ENCODE results near the gene CYP11A1.

CYP11A1 gene

DNA sequence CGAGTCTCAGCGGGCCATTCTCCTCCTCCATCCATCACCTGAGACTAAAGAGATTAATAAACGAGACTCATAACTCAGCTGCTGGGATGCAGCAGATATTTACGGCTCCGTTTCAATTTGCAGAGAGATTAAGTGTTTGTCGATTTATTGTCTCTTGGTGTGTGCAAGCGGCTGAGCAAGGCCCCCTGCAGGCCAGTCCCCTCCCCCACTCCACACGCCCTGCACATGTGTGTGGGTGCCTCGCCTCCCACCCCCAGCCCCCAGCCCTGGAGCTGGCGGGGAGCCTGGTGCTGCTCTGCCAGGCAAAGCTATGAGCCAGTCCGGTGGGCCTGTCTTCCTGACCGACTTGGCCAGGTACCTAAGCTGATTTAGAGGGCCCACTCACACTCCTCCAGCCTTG, 63.0 kb downstream of the CYP11A1 start:
- no peak for DNase-seq

DNA sequence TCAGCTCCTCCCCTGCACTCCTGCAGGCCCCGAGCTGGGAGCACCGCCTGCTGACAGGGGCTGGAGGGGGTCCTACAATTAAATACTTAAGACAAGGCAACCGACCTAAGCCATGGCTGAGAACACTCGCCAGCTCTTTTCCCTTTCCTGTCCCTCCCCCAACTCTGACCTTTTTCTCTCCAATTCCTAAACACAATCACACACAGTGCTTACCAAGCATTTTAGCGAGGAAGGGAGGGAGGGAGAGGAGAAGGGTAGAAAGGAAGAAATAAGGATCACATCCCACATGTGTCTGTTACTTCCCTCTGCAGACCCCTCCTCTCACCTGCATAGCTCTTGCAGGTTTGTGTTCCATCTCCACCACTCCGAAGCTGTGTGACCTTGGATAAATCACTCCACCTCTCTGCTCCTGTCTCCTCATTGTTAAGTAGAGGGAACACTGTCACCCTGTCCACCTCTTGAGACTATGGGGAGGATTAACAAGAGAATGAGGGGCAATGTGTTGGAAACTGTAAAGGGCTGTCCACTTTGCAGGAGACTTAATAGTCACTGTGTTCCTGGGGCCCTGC, 63.6 kb downstream of the CYP11A1 start:
- DNase-seq: no peak

DNA sequence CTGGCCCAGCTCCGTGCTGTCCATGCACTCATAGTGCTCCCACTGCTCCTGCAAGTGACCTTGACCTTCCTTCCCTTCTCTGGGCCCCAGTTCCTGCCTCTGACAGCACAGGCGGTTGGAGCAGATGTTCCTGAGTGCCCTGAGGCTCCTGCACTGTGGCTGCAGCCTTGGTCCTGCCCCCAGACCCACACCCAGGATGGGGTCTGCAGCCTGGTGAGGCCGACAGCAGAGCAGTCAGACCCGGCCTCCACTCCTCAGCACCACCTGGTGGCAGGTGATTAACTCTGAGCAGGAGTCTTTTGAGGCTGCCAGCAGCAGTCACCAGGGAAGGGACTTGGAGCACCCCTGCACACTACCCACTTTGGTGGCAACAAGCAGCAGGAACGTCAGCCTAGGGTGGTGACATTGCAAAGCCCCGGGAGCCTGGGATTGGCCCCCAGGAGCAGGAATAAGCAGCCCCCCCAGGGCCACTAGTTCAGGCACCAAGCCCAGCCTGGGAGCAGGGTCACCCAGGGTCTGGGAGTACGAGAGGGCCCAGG, 64.6 kb downstream of the CYP11A1 start:
- peak in 23 of 56 donors; percentile 2 to 63 (median 22) for DNase-seq

DNA sequence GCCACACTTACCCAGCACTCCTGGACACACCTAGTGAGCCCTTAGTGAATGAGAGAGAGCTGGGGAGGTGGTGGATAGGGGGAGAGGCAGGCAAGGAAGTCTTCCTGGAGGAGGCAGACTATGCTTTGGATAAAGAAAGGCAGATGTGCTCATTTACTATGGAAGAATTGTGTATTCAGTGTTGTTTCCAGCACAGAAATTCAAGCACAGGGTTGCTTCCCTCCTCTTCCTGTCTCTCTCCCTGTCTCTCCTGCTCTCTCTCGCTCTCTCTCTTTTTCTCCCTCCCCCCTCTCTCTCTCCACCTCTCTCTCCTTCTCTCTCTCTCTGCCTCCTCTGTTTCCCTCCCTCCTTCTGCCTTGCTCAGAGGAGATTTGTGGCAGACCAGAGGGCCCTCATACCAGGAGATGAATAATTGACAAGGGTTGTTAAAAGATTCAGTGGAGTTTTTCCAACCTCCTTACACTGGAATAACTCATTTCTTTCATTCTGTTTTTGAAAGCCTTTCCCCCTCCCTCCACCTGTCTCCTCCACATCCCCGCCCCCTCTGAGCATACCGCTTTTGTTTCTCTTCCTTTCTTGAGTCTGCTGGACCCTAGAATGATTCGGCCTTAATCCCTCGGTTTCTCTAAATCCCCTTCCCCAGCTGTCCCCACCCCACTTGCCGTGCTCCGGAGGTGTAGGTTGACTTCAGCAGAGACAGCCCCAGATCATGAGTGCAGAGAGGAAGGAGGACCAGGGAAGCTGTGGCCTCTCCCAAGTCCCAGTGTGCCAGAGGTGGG, 65.7 kb downstream of the CYP11A1 start:
- no peak for DNase-seq

DNA sequence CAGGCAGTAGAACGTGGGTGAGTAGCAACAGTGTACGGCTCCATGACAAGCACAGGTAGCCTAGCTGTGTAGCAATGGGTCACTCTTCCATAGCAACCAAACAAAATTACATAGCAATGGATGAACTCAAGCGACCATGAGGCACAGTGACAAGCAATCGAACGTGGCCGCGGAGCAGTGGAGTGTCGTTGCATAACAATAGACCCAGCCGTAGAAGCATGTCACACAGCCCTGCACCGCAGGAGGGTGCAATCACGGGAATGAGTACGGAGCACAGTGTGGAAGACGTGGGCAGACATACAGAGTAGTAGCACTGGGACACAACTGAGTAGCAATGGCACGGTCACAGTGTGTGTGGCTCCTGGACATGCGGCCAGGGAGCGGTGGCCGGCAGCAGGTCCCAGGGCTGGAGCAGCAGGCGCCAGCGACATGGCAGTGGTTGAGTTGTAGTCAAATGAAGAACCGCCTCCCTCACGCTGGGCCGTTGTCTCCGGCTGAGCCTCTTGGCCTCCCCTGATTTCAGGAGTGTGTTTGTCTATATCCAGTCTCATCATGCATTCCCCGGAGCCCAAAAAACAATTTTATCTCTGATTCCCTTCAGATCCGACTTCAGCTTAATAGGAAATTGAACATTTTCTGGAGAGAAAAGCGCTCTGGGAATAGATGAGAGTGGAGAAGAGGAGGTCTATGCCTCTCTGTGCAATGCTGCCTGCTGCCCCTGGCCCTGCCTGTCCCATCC, 67.2 kb downstream of the CYP11A1 start:
- peak in 2 of 56 donors; percentile 3 to 7 for DNase-seq

DNA sequence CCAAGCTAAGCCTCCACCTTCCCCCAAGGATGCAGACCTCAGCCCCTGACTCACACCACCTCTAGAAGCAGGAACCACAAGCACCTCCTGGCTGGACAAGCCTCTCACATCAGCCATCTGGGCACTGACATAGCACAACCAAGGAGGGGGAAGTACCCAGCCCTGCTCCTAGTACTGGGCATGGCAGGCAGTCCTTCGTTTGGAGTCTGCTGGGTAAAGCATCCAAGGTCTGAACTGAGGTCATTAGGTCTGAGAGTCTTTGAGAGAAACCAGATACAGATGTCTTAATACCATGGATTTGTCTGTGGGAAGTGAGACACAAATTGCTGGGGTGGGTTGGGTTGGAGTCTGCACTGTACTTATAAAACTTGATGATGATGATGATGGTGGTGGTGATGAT, 69.6 kb downstream of the CYP11A1 start:
- DNase-seq: no peak

DNA sequence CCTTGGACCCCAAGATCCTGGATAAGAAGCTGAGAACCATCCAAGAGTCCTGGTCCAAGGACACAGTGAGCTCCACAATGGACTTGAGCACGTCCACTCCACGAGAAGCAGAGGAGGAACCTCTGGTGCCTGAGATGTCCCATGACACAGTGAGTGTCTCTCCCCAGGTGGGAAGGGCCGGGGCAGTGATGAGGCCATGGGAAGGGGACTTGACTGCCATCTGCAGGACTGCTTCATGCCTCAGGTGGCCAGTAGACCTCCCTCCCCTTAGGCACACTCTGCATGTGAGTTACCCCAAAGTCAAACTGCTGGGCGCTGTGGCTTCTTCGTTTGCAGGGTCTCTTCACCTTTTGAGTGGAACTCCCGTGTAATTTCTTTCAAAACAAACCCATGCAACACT, 71.6 kb downstream of the CYP11A1 start:
- DNase-seq: no peak

DNA sequence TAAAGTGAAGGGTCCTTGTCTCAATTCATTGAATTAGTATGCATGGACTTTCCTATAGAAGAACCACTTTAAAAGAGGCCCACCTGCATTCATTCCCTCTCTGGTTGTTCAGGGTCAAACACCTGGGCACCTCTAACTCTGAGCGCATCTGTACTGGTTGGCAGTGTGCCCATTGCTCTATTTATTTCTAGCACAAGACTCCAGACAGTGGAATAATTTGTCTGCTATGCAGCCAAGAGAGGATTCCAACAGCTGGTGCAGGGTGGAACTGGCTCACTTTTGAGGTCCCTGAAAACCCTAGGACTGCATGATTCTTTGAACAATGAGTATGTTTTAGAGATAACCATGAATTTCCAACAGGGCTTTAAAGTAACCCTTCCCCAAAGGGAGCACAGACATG, 73.4 kb downstream of the CYP11A1 start:
- no peak for DNase-seq

DNA sequence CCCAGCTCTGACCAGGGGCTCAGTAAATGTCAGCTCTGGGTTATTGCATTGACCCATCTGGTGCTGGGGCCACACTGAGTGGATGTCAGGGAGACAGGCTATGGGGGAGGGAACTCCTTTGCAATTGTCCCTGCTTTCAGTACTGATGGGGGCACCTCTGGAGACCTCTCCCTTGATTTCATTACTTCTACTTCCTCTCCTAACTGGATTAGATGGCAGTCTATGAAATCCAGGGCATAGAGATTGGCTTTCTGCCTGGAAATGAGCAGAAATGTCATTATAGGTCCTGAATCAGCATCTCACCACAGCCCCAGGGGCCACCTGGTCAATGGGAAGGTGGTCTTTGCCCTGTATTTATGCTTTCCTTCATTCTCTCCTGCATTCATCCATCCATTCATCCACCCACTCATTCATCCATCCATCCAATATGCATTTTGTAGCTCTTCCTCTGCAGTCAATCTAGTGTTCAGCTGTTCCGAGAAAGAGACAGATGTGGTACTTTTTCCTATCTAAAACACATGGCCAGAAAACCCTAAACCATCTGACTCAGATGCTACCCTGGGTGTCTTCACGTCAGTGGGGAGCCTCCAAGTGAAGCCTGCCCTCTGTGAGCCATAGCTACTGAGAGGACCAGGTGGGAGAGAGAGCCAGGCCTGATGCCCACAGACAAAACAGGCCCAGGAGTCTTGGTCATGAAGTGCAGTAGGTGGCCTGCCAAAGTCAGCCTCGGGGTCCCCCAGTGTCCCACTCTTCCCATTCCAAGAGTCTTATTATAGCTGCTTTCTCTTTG, 74.2 kb downstream of the CYP11A1 start:
- no peak for DNase-seq

DNA sequence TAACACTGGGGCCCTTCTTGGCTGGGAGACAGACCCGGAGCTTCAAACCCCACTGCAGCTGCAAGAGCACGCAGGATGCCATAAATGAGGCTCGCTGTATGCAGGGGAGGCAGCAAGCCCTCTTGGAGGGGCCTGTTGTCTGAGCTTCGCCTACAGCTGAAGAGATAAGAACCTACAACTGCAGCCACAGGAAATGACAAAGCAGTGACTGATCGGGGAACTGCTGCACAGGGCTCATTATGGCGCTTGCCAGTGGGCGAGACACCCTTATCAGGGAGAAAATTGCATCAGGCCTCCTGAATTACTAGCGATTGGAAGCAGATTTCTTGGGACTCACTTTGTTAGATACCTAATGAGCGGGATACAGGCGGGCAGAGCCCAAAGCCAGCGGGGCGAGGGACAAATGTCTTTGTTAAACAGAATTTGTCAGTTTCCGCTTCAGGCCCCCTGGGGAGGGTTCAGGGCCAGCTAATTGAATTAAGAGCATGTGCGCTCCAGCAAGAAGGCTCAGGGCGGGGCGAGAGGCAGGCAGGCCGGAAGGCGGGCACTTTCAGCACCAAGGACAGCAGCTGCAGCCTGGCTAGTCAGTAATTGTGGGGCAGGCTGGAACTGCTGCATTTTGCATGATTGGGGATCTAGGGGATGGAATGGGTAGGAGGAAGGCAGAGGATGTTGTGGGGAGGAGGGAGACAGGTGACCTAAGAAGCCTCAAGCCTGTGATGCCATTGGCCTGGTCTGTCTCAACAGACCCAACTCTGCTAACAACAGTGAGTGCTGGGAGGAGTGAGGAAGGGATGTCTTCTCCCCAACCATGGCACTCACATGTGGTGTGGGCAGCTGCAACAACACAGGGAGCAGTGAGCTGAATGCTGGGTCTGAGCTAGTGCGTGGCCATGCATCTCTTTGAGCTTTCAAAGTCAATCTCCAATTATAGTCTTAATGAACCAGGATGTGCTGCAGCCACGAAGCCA, 76.1 kb downstream of the CYP11A1 start:
- peak in 43 of 56 donors; percentile 4 to 73 (median 26) for DNase-seq

DNA sequence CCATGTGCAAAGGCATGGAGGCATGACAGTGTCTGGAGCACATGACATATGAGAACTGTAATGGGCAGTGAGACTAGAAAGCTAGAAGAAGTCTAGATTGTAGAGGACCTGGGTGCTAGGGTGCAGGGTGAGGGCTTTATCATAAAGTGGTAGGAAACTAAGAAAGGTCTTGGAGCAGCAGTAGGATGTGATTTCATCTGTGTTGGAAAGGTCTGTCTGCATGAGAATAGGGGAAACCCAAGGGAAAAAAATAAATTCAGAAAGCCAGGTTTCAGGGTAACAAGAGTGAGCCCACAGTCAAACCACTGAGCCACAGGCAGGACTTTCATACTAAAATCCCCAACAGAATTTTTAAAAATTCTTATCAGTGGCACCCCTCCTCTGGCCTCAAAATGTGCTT, 76.8 kb downstream of the CYP11A1 start:
- DNase-seq: no peak

DNA sequence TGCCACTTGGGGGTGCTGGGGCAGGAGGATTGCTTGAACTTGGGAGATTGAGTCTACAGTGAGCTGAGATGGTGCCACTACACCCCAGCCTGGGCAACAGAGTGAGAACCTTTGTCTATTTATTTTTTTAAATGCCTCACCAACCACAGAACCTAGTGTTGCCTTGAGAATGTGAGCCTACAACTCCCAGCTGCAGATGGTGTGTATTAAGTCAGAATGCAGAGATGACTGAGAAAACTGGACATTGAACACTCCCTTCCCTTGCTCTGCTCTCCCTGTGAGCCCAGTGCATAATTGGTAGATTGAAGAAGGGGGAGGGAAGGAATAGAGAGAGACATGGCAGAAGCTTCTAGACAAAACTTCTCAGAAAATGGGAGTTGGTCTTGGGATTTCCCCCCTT, 77.8 kb downstream of the CYP11A1 start:
- DNase-seq: no peak

Data from nucleus accumbens (tissue), 56 donors.